IPS-18c (cell line): ENCODE measurements around the gene COMMD7.
"Not testable (repeated sequence)": the region's sequence is repeated elsewhere in the genome, so short reads cannot be mapped to it uniquely, and the experiment has no call there.

ENCODE experiments used
- H3K4me3 ChIP-seq: 2 replicates; pipeline ENCODE4 v1.7.0; 2013; ENCODE audit warnings: low read depth, mild to moderate bottlenecking, low read length, moderate library complexity; ENCODE audit not compliant: insufficient read depth
- H3K9me3 ChIP-seq: one replicate; pipeline ENCODE4 v1.6.1; 2013; ENCODE audit warnings: mild to moderate bottlenecking, low read length, moderate library complexity; ENCODE audit not compliant: control insufficient read depth, insufficient read depth

The COMMD7 gene

GRCh38 chr20:32697608-32698007 lies 45.7 kb downstream of the COMMD7 start:
- Histone ChIP-seq H3K9me3 (peaks cover 4% of the 10 kb centered on the region), H3K4me3 (no peak overlapping the region)

- H3K4me3 ChIP-seq: no peak overlapping the region
- H3K9me3 ChIP-seq: peaks cover 4% of the 10 kb centered on the region
Observed at GRCh38 chr20:32695089-32695488, 48.2 kb downstream of the COMMD7 start.

- H3K9me3 ChIP-seq, H3K4me3 ChIP-seq: not testable (repeated sequence)
Observed at GRCh38 chr20:32688966-32689365, 54.3 kb downstream of the COMMD7 start.

DNA sequence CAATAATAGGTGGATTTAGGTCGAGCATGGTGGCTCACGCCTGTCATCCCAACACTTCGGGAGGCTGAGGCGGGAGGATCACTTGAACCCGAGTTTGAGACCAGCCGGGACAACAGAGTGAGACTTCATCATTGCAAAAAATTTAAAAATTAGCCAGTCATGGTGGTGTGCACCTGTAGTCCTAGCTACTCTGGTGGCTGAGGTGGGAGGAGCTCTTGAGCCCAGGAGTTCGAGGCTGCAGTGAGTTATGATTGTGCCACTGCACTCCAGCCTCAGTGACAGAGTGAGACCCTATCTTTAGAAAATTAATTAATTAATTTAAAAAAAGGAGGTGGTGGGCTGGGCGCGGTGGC lies 56.1 kb downstream of the COMMD7 start:
- Histone ChIP-seq H3K4me3 (no peak overlapping the region), H3K9me3 (no peaks in the 10 kb centered on the region)

- H3K9me3 ChIP-seq: no peaks in the 10 kb centered on the region
- no peak overlapping the region for H3K4me3 ChIP-seq
Observed at GRCh38 chr20:32686530-32687179, 56.6 kb downstream of the COMMD7 start.

DNA sequence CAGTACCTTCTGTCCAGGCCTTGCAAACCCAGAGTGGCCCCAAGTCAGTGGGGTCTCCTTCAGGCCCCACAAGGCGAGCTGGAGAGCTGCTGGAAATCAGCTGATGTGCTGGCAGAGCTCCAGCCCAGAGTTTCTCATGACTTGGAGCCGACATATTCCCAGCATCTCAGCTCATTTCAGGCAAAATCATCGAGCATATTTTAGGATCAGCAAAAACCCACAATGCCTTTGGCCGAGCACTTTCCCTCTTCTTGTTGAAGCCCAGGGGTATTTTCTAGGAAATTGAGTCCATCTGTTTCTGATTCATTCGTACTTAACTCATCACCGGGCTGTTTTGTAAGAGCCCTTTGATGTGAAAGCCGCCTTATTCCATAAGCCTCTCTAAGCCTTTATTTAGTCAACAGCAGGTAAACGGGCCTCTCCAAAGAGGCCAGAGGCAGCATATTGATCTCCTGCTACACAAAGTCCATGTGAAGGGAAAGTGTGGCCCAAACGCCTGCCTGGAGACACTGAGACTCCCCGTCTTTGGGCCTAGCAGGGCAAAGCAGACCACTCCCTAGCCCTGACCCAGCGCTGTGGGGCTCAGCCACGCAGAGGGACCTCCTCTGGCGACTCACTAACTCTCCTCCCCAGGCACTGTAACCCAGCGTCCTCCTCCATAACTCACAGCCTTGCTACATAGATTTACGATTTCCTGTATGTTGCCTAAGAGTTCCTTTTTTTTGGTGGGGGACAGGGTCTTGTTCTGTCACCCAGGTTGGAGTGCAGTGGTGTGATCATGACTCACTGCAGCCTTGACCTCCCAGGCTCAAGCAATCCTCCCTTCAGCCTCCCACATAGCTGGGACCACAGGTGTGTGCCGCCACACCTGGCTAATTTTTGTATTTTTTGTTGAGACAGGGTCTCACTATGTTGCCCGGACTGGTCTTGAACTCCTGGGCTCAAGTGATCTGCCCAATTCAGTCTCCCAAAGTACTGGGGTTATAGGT lies 57.4 kb downstream of the COMMD7 start:
- no peak overlapping the region for H3K4me3 ChIP-seq

GRCh38 chr20:32682508-32682987 lies 60.7 kb downstream of the COMMD7 start:
- no peak overlapping the region for H3K4me3 ChIP-seq
- H3K9me3 ChIP-seq: no peaks in the 10 kb centered on the region

More for the DNA sequence above, 57.4 kb downstream of the COMMD7 start:
- H3K9me3 ChIP-seq: no peaks in the 10 kb centered on the region

DNA sequence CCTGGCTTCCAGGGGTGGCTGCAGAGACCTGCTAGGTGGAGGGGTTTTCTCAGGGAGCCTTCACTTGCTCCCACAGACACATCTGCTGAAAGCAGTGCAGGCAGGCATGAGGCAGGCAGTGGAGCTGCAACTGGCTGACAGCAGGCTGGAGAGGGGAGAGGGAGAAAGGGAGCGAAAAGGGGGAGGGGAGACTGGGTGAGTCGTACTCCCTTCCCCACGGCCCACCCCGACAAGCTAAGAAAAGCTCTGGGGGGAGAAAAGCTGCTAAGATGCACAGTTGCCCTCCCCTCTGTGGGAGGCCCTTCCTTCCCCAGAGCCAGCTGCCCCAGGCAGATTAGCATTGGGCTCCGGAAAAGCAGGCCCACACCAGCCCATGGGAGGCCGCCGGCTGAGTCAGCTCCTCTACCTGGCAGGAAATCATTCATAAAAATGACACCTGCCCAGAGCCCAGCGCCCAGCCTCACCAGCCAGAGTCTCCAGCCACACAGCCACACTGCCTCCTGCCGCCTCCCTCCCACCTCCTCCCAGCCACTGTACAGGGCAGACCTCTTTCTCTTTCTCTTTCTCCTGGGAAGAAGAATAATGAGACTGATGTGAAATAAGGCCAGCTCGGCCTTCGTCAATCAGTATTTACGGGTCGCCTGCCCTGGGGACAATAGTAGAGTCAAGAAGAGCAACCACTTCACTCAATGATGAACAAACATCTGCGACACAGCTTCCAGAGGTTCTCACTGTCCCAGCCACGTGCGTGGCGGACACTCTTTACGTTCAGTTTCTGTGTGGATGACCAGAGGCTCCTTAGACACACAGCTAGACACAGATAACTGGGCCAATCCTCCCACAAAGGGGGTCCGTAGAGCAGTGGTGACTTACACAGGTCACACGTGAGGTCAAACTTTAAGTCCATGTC lies 61.8 kb downstream of the COMMD7 start:
- no peak overlapping the region for H3K4me3 ChIP-seq
- H3K9me3 ChIP-seq: no peaks in the 10 kb centered on the region

GRCh38 chr20:32680544-32681174 lies 62.6 kb downstream of the COMMD7 start:
- Histone ChIP-seq H3K4me3 (no peak overlapping the region), H3K9me3 (no peaks in the 10 kb centered on the region)

DNA sequence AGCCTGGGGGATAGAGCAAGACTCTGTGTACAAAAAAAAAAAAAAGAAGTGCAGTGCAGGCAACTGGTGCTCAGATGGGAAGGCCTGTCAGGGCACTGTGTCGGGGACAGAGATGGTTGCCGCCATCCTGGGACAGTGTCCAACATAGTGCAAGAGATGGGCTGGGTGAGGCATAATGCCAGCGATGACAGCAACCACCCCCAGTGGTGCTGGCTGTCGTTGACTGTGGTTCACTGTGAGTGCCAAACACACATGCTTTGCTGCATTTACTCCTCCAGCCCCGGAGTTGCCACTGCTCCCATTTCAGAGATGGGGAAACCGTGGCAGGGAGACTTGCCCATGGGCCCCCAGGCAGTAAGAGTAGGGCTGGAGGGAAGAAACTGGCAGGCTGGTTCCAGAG lies 64.3 kb downstream of the COMMD7 start:
- no peaks in the 10 kb centered on the region for H3K9me3 ChIP-seq
- no peak overlapping the region for H3K4me3 ChIP-seq

DNA sequence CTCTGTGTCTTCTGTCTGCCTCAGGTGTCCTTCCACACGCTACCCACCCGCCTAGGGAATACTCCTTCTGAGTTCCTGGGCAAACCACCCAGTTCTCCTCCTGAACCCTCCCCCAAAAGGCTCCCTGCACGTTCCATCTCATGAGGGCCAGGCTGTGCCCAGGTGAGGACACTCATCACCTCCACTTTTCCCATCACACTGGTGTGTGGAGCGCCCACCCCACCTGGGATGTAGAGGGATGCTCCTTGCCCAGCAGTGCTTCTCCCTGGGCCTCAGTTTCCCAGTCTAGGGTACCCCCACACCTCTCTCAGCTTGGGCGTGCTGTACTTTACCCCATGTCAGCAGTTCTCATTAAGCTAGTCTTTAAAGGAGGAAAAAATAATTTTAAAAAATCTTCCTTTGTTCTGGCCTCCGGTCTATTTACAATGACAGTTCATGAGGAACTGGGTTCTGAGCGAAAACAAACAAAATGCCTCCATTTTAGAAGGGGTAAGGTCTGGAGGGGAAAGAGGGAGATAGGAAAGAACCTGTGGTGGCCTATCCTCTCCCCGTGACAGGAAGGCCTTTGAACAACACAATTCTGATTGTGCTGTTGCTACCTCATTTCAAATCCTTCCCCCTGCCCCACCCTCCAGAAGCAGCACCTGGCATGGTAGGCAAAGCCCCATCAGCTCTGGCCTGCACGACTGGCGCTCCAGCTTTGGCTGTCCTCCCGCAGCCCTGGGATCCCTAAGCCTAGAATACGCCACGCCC lies 67.9 kb downstream of the COMMD7 start:
- Histone ChIP-seq H3K9me3 (no peaks in the 10 kb centered on the region), H3K4me3 (no peak overlapping the region)

DNA sequence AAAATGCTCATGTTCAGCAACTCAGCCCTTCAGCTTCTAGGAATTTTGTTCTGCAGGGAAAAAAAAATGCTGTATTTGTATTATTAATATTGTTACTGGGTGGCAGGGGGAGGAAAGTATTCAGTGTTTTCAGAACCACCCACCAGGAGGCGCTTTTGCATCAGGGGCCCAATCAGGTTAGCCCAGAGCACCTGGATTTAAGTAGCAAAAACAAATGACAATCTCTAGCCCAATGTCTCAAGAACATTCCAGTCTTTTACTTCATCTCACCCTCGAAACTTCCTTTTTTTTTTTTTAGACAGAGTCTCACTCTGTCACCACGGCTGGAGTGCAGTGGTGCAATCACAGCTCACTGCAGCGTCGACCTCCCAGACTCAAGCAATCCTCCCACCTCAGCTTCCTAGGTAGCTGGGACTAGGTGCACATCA lies 68.9 kb downstream of the COMMD7 start:
- no peaks in the 10 kb centered on the region for H3K9me3 ChIP-seq
- H3K4me3 ChIP-seq: no peak overlapping the region

GRCh38 chr20:32672982-32673851 lies 70.0 kb downstream of the COMMD7 start:
- Histone ChIP-seq H3K9me3 (no peaks in the 10 kb centered on the region), H3K4me3 (no peak overlapping the region)

DNA sequence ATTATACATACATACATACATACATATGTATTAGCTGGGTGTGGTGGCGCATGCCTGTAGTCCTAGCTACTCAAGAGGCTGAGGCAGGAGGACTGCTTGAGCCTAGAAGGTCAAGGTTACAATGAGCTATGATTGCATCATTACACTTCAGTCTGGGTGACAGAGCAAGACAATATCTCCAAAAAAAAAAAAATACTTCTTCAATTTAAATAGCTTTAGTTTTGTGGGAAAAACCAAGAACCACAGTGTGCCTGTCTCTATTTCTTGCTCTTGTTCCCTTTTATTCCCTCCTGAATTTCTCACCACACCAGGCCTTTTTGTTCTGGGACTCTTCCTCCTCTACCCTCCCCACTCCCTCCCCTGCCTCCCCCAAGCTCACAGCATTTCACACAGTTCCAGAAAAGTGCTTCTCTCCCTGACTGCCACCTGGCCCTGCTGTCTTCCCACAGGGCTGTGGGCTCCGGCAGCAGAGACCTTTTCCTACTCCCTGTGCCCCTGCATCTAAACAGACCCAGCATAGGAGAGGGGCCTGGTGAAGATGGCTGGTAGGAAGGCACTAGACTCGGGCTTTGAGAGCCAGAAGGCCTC lies 70.8 kb downstream of the COMMD7 start:
- H3K9me3 ChIP-seq: no peaks in the 10 kb centered on the region
- no peak overlapping the region for H3K4me3 ChIP-seq

GRCh38 chr20:32670773-32671455 lies 72.4 kb downstream of the COMMD7 start:
- Histone ChIP-seq H3K4me3 (no peak overlapping the region), H3K9me3 (no peaks in the 10 kb centered on the region)
